Tibial nerve (tissue), 4 donors: Measurements from ENCODE around the gene SFTPB. TPM values are rescaled to one million over a fixed set of nuclear protein-coding genes. Genes with fewer than 3 reads are reported as not detected.

Experiments
- DNase-seq, 2 donors: peaks; one replicate each; pipeline ENCODE4 v3.0.0-alpha.2; 2019; ENCODE audit warnings: low spot score in 2 of 2
- H3K27ac ChIP-seq, 4 donors: fragments of 200-600 bp; sonication (generic) in 3 of 4; one replicate each; pipeline ENCODE4 v1.5.1; 2017 to 2019; ENCODE audit warnings: mild to moderate bottlenecking in 1 of 4
- H3K27me3 ChIP-seq, 2 donors: fragments of 200-600 bp; sonication (generic) in 1 of 2; one replicate each; pipeline versions ENCODE4 v1.5.1 to v1.6.0; 2017 to 2019
- H3K36me3 ChIP-seq, 3 donors: fragments of 200-600 bp; sonication (generic); one replicate each; pipeline ENCODE4 v1.5.1; 2018 to 2019
- H3K4me1 ChIP-seq, 4 donors: fragments of 200-600 bp; sonication (generic) in 3 of 4; one replicate each; pipeline ENCODE4 v1.5.1; 2017 to 2019
- H3K4me3 ChIP-seq, 4 donors: fragments of 200-600 bp; sonication (generic) in 3 of 4; one replicate each; pipeline ENCODE4 v1.5.1; 2017 to 2019; ENCODE audit warnings: mild to moderate bottlenecking in 1 of 4, moderate library complexity in 1 of 4
- H3K9me3 ChIP-seq, 4 donors: fragments of 200-600 bp; sonication (generic) in 3 of 4; one replicate each; pipeline ENCODE4 v1.5.1; 2017 to 2019
- CTCF ChIP-seq, 5 experiments: fragments of 200-600 bp in 3 of 5; fragments of 450-650 bp in 2 of 5; sonication (generic) in 3 of 5; IDR thresholded peaks; one replicate each; pipeline ENCODE4 v1.5.1; 2016 to 2019; ENCODE audit warnings: antibody characterized with exemption in 5 of 5, mild to moderate bottlenecking in 3 of 5, moderate library complexity in 2 of 5
- EP300 ChIP-seq, 2 donors: sonication (generic); formaldehyde crosslinking; IDR thresholded peaks; one replicate each; pipeline ENCODE4 v1.6.1; 2017; ENCODE audit warnings: antibody characterized with exemption in 2 of 2, mild to moderate bottlenecking in 1 of 2
- POLR2A ChIP-seq, 2 donors: fragments of 450-650 bp; IDR thresholded peaks; one replicate each; pipeline ENCODE4 v1.6.1; 2017; ENCODE audit warnings: antibody characterized with exemption in 2 of 2, mild to moderate bottlenecking in 2 of 2, moderate library complexity in 2 of 2
- WGBS, 2 donors: methylation state at CpG; one replicate each; pipeline ENCODE4 v1.1.5; 2018; 5-methylcytosine and 5-hydroxymethylcytosine counted together
- total RNA-seq, 4 donors: library from RNA; depleted of rRNA; stranded (reverse); fragments of >200 nt; gene quantifications; one replicate each; pipeline ENCODE4 v1.1.0, GENCODE V29; 2016

The SFTPB gene
- total RNA-seq, 4 donors from 2014 or later: not detected

GRCh38 chr2:85695691-85696668 lies 28.0 kb upstream of the SFTPB start:
- no peaks in the 10 kb centered on the region for H3K36me3 ChIP-seq
- H3K27ac ChIP-seq: no peak overlapping the region
- H3K4me3 ChIP-seq: no peak overlapping the region
- WGBS, 2 donors: 78 to 80% methylated on average over 8 to 12 of the region's 12 CpGs
- H3K27me3 ChIP-seq: no peaks in the 10 kb centered on the region
- no peaks in the 10 kb centered on the region for H3K4me1 ChIP-seq
- TF ChIP-seq EP300 (IDR thresholded peaks at IDR 0.05) (no peak), POLR2A (IDR thresholded peaks at IDR 0.05) (no peak)
- no peaks in the 10 kb centered on the region for H3K9me3 ChIP-seq
- no peak for DNase-seq

DNA sequence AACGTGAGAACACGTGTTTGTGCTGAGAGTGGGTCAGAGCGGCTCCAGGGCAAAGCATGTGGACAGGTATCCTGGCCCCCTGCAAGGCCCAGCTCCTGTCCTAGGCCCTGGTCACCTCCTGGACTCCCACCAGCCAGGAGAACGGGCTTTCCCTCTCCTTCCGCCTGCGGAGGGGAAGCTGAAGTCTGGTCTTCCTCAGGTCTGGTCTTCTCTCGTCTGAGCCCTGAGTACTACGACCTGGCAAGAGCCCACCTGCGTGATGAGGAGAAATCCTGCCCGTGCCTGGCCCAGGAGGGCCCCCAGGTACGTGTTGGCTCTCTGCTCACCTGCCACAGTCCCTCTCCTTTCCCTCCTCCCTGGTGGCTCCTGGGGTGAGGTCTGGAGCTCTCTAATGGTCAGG lies 27.1 kb upstream of the SFTPB start:
- Histone ChIP-seq H3K27me3 (no peaks in the 10 kb centered on the region), H3K36me3 (no peaks in the 10 kb centered on the region), H3K4me3 (no peak overlapping the region), H3K9me3 (no peaks in the 10 kb centered on the region), H3K27ac (no peak overlapping the region), H3K4me1 (no peaks in the 10 kb centered on the region)
- no peak for TF ChIP-seq POLR2A (IDR thresholded peaks at IDR 0.05)
- no peak for TF ChIP-seq EP300 (IDR thresholded peaks at IDR 0.05)
- TF ChIP-seq CTCF (IDR thresholded peaks at IDR 0.05): no peak
- DNase-seq: no peak
- WGBS, 2 donors: 80 to 82% methylated on average over 7 to 11 of the region's 11 CpGs

- H3K27ac ChIP-seq: no peak within 1 kb of the TSS
These were observed 26.3 kb upstream of the SFTPB start, which contains the start of gene GNLY for GRCh38 chr2:85694052-85695025. TSS of gene GNLY (plus strand) at chr2:85694358. CDS start at chr2:85694419, 61 bp downstream.

DNA sequence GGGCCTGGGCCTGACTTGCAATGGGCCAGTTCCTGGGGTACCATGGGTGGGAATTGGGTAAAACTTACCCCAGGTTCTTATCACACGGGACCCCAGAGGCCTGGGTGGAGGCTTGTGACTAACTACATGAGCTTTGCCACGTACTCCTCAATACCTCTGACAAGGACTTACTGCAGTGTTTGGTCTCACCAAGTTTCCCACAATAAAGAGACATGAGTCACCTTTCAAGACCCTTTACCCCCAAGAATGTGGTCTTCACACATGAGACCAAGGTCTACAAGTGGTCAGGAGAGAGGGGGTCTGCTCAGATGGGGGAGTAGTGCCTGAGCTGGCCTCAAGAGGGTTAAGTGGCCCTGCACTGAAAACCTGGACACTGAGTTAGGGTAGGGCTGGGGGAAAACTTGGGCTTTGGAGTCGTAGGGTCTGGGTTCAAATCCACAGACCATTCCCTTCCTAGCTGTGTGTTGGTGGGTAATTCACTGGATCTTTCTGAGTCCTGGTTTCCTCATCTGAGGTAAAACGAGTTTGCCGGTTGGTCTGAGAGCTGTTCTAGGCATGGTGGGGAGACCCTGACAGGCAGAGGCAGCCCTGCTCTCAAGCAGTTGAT lies 24.1 kb upstream of the SFTPB start:
- Histone ChIP-seq H3K4me3 (no peak overlapping the region), H3K27me3 (no peaks in the 10 kb centered on the region), H3K9me3 (no peaks in the 10 kb centered on the region), H3K4me1 (peaks cover 0 to 3% (median 0%) of the 10 kb centered on the region in 4 donors), H3K27ac (no peak overlapping the region), H3K36me3 (no peaks in the 10 kb centered on the region)
- TF ChIP-seq CTCF (IDR thresholded peaks at IDR 0.05) (no peak), EP300 (IDR thresholded peaks at IDR 0.05) (no peak), POLR2A (IDR thresholded peaks at IDR 0.05) (no peak)
- no peak for DNase-seq
- 81% methylated on average over 5 of the region's 5 CpGs for WGBS, 2 donors

More at GRCh38 chr2:85694052-85695025, 26.3 kb upstream of the SFTPB start, which contains the start of gene GNLY:
- Histone ChIP-seq H3K9me3 (no peaks in the 10 kb centered on the region), H3K4me1 (no peaks in the 10 kb centered on the region), H3K4me3 (no peak within 1 kb of the TSS), H3K27me3 (no peaks in the 10 kb centered on the region), H3K36me3 (no peaks in the 10 kb centered on the region)
- no peak for DNase-seq
- TF ChIP-seq CTCF (IDR thresholded peaks at IDR 0.05) (no peak), EP300 (IDR thresholded peaks at IDR 0.05) (no peak), POLR2A (IDR thresholded peaks at IDR 0.05) (no peak)
- 87 to 90% methylated on average over 11 to 15 of the region's 15 CpGs for WGBS, 2 donors

DNA sequence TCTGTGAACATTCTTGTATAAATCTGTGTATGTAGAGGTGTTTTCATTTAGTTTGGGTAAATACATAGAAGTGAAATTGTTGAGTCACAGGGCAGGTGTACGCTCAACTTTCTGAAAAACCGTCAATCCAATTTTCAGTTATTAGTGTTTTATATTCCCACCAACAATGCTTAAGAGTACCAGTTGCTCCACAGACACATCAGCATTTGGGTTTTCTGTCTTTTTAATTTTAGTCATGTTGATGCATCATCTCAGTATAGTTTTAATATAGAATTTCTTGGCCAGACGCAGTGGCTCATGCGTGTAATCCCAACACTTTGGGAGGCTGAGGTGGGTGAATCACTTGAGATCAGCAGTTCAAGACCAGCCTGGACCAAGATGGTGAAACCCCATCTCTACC lies 22.9 kb upstream of the SFTPB start:
- no peaks in the 10 kb centered on the region for H3K36me3 ChIP-seq
- peaks cover 0 to 5% (median 0%) of the 10 kb centered on the region in 4 donors for H3K4me1 ChIP-seq
- H3K27me3 ChIP-seq: no peaks in the 10 kb centered on the region
- TF ChIP-seq POLR2A (IDR thresholded peaks at IDR 0.05) (no peak), EP300 (IDR thresholded peaks at IDR 0.05) (no peak), CTCF (IDR thresholded peaks at IDR 0.05) (no peak)
- DNase-seq: no peak
- WGBS, 2 donors: 89 to 94% methylated on average over 4 of the region's 4 CpGs
- no peaks in the 10 kb centered on the region for H3K9me3 ChIP-seq
- no peak overlapping the region for H3K27ac ChIP-seq
- H3K4me3 ChIP-seq: no peak overlapping the region
